GM12878 (cell line): ENCODE measurements around the gene LRRC63. TPM values are rescaled to one million over a fixed set of nuclear protein-coding genes. Genes with fewer than 3 reads are reported as not detected.
A peak's percentile ranks its signal among the peaks of the same experiment; 100 is the strongest.

ENCODE experiments used
- ATAC-seq: fragments of 200-7000 bp; cut with Tn5 transposase; 3 replicates; pipeline ENCODE4 v1.9.1; 2020; ENCODE audit warnings: mild to moderate bottlenecking, moderate library complexity
- BruUV-seq: library from RNA; stranded (reverse); fragments of 400-500 nt; replicated peaks from 2 replicates; lab custom pipeline; 2021; lab: Mats Ljungman, UMichigan
- CTCF ChIA-PET: fragments of 300-600 bp; sonication (Branson Sonifier 250); formaldehyde crosslinking; extraction: SDS; loops from one replicate; lab custom pipeline; 2021; ENCODE audit warnings: inconsistent platforms; lab: Yijun Ruan, JAX
- POLR2A ChIA-PET: fragments of 350-600 bp; formaldehyde crosslinking; extraction: SDS; loops from one replicate; lab custom pipeline; 2021; ENCODE audit warnings: inconsistent platforms; lab: Charles Lee
- RAD21 ChIA-PET: fragments of 300-600 bp; sonication (Branson Sonifier 250); formaldehyde crosslinking; loops from one replicate; lab custom pipeline; 2023; ENCODE audit warnings: antibody characterized with exemption; ENCODE audit not compliant: unreplicated experiment; lab: Charles Lee
- SMC1A ChIA-PET: fragments of 300-600 bp; sonication (Branson Sonifier 250); formaldehyde crosslinking; loops from one replicate; lab custom pipeline; 2023; ENCODE audit not compliant: unreplicated experiment, uncharacterized antibody; lab: Charles Lee
- DNase-seq: peaks from one replicate; pipeline ENCODE4 v3.0.0-alpha.2; 2011; ENCODE audit warnings: low read depth, low spot score
- FAIRE-seq: peaks from 3 replicates; lab custom pipeline; 2011; peaks lifted over from hg19 to GRCh38; lab: Jason Lieb, UNC
- H2AFZ ChIP-seq: 2 replicates; pipeline ENCODE4 v1.6.0; 2011; ENCODE audit warnings: low read depth, low read length, control low read depth; ENCODE audit not compliant: control insufficient read depth
- H3K27ac ChIP-seq: 2 replicates; pipeline ENCODE4 v1.5.1; 2011; ENCODE audit warnings: control low read depth; ENCODE audit not compliant: control insufficient read depth, insufficient read depth
- H3K27me3 ChIP-seq, 2 experiments: replicated peaks in 1 of 2; 2 replicates each; pipeline versions ENCODE4 v1.6.0 to v1.6.1; 2011; ENCODE audit warnings: low read length in 1 of 2; ENCODE audit not compliant: control insufficient read depth in 2 of 2, insufficient read depth in 2 of 2
- H3K36me3 ChIP-seq, 2 experiments: 2 replicates each; pipeline ENCODE4 v1.5.1; 2011; ENCODE audit warnings: low read length in 1 of 2; ENCODE audit not compliant: control insufficient read depth in 2 of 2, insufficient read depth in 2 of 2
- H3K4me1 ChIP-seq: 2 replicates; pipeline ENCODE4 v1.6.1; 2011; ENCODE audit warnings: mild to moderate bottlenecking, low read length, moderate library complexity, mixed read lengths; ENCODE audit not compliant: control insufficient read depth, insufficient read depth
- H3K4me2 ChIP-seq: 2 replicates; pipeline ENCODE4 v1.6.0; 2011; ENCODE audit warnings: control low read depth; ENCODE audit not compliant: control insufficient read depth, insufficient read depth
- H3K4me3 ChIP-seq: fragments of 200-600 bp; sonication (generic); 2 replicates; pipeline ENCODE4 v1.5.1; 2016
- H3K79me2 ChIP-seq: 2 replicates; pipeline ENCODE4 v1.6.0; 2011; ENCODE audit warnings: low read length; ENCODE audit not compliant: control insufficient read depth, insufficient read depth
- H3K9ac ChIP-seq: 2 replicates; pipeline ENCODE4 v1.8.0; 2011; ENCODE audit warnings: low read length, control low read depth, mixed read lengths; ENCODE audit not compliant: control insufficient read depth, insufficient read depth
- H3K9me3 ChIP-seq: replicated peaks from 3 replicates; pipeline ENCODE4 v1.5.1; 2011; ENCODE audit warnings: mild to moderate bottlenecking, low read length; ENCODE audit not compliant: control insufficient read depth, insufficient read depth
- H4K20me1 ChIP-seq: 2 replicates; pipeline ENCODE4 v1.6.0; 2011; ENCODE audit not compliant: control insufficient read depth, insufficient read depth
- ASH2L ChIP-seq: fragments of 300-600, 200-600 bp; sonication (generic); IDR thresholded peaks from 2 replicates; pipeline ENCODE4 v1.6.1; 2017; ENCODE audit warnings: low read depth, mild to moderate bottlenecking, borderline replicate concordance
- CBFB ChIP-seq: IDR thresholded peaks from 2 replicates; pipeline ENCODE4 v1.6.1; 2016; ENCODE audit warnings: antibody characterized with exemption, low read depth
- CREM ChIP-seq: IDR thresholded peaks from 2 replicates; pipeline ENCODE4 v1.6.1; 2014; ENCODE audit warnings: antibody characterized with exemption, low read depth
- HDAC2 ChIP-seq: fragments of 200-600 bp; sonication (generic); IDR thresholded peaks from 2 replicates; pipeline ENCODE4 v1.6.1; 2017
- LARP7 ChIP-seq: fragments of 450-650 bp; IDR thresholded peaks from 2 replicates; pipeline ENCODE4 v1.6.1; 2017; ENCODE audit warnings: mild to moderate bottlenecking
- MXI1 ChIP-seq: fragments of 150-350 bp; IDR thresholded peaks from 2 replicates; pipeline ENCODE4 v1.6.1; 2011; ENCODE audit warnings: low read depth, mild to moderate bottlenecking, inconsistent platforms, low read length, improper control_type of control experiment
- POLR2A ChIP-seq: IDR thresholded peaks from 2 replicates; pipeline ENCODE4 v1.6.1; 2011; ENCODE audit warnings: low read depth, mild to moderate bottlenecking, low read length
- POLR2AphosphoS5 ChIP-seq: IDR thresholded peaks from 2 replicates; pipeline ENCODE4 v1.6.1; 2011; ENCODE audit warnings: mild to moderate bottlenecking, low read length, inconsistent platforms
- POU2F2 ChIP-seq: IDR thresholded peaks from 3 replicates; pipeline ENCODE4 v1.6.1; 2011; ENCODE audit warnings: low read depth, mild to moderate bottlenecking, low read length, borderline replicate concordance
- YY1 ChIP-seq: IDR thresholded peaks from 2 replicates; pipeline ENCODE4 v1.6.1; 2011; ENCODE audit warnings: low read depth, mild to moderate bottlenecking, low read length
- WGBS: methylation state at CpG from one replicate; pipeline ENCODE4 v1.1.6; 2016; ENCODE audit warnings: low lambda C conversion rate; ENCODE audit not compliant: insufficient replicate concordance, insufficient coverage; ENCODE audit errors: missing lambda C conversion rate; 5-methylcytosine and 5-hydroxymethylcytosine counted together
- in situ Hi-C: fragments of 300-500 bp; cut with MboI; formaldehyde crosslinking; loops from 9 replicates; pipeline ENCODE4 v1.14.3; 2018; ENCODE audit warnings: mixed read lengths
- intact Hi-C: fragments of 100-400 bp; cut with micrococcal nuclease; formaldehyde crosslinking; loops from one replicate; pipeline ENCODE4 v1.14.2; 2022; ENCODE audit not compliant: unreplicated experiment
- polyA plus RNA-seq, 11 experiments: library from polyadenylated mRNA; depleted of rRNA in 4 of 11; unstranded in 6 of 11; stranded (reverse) in 5 of 11; fragments of >200 nt; fragmentation: Nextera tagmentation in 4 of 11; fragmentation: Illumina TruSeq in 1 of 11; extraction: Ambion mirVana in 4 of 11; extraction: Trizol in 1 of 11; gene quantifications; 1 replicate in 1 of 11; 2 replicates in 10 of 11; pipeline versions ENCODE4 v1.2.1 to v1.2.3, GENCODE V29; 2011 to 2016; ENCODE audit warnings: inconsistent platforms in 2 of 11, missing spikeins in 2 of 11, low read depth in 1 of 11
- total RNA-seq, 4 experiments: library from RNA; depleted of rRNA in 3 of 4; stranded (reverse); fragments of >200 nt in 3 of 4; fragmentation: Illumina TruSeq in 1 of 4; extraction: Trizol in 1 of 4; gene quantifications; 2 replicates each; pipeline versions ENCODE4 v1.2.1 to v1.2.3, GENCODE V29; 2013 to 2021
- TF ChIP-seq, protein P1 (sequence below): IDR thresholded peaks from 2 replicates; pipeline ENCODE4 v1.6.1; 2011; ENCODE audit warnings: low read depth, mild to moderate bottlenecking, low read length, moderate library complexity, borderline replicate concordance; ENCODE audit errors: extremely low read depth
- TF ChIP-seq, protein P2 (sequence below): IDR thresholded peaks from 2 replicates; pipeline ENCODE4 v1.6.1; 2011; ENCODE audit warnings: mild to moderate bottlenecking, low read depth, low read length, moderate library complexity; ENCODE audit not compliant: insufficient replicate concordance
- TF ChIP-seq, protein P3 (sequence below): fragments of 150-350 bp; IDR thresholded peaks from 2 replicates; pipeline ENCODE4 v1.6.1; 2016; ENCODE audit warnings: low read depth, low read length

LRRC63 gene
- total and polyA plus RNA-seq, 10 of the 15 experiments (the other 5 are each of a cell fraction or from before 2014, with no cell fraction given): 0.34 to 0.98 (median 0.76) TPM; not detected in 1

DNA sequence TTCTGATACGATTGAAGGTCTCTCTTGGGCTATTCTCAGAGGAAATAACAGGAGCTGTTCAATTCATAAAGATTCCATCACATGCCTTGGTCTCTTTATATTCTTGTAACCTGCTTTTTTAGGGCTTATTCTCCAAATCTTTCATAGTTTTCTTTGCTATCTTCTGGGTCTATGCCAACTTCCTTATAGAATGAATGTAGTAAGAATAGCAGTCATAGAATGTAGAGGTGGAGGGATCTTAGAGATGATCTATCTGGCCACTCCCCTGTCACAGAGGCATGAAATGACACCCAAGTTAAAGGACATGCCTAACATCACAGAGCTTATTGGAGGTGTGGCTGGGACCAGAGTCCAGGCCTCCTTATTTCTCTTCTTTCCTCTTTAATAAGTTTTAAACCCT is 42.9 kb upstream of the LRRC63 start (continued):
- TF ChIP-seq MXI1: peak; percentile 28; the same call in 1 of the 2 replicates
- TF ChIP-seq, protein P1, sequence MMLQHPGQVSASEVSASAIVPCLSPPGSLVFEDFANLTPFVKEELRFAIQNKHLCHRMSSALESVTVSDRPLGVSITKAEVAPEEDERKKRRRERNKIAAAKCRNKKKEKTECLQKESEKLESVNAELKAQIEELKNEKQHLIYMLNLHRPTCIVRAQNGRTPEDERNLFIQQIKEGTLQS: no peak
- no peak for TF ChIP-seq CREM
- TF ChIP-seq POU2F2: no peak
- TF ChIP-seq CBFB: 0 out of 2 replicates have a peak, but pooled peaks have one; percentile 8
- TF ChIP-seq, protein P2, sequence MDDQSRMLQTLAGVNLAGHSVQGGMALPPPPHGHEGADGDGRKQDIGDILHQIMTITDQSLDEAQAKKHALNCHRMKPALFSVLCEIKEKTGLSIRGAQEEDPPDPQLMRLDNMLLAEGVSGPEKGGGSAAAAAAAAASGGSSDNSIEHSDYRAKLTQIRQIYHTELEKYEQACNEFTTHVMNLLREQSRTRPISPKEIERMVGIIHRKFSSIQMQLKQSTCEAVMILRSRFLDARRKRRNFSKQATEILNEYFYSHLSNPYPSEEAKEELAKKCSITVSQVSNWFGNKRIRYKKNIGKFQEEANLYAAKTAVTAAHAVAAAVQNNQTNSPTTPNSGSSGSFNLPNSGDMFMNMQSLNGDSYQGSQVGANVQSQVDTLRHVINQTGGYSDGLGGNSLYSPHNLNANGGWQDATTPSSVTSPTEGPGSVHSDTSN: no peak
- TF ChIP-seq HDAC2: no peak
- no peak for TF ChIP-seq ASH2L
- TF ChIP-seq LARP7: no peak

DNA sequence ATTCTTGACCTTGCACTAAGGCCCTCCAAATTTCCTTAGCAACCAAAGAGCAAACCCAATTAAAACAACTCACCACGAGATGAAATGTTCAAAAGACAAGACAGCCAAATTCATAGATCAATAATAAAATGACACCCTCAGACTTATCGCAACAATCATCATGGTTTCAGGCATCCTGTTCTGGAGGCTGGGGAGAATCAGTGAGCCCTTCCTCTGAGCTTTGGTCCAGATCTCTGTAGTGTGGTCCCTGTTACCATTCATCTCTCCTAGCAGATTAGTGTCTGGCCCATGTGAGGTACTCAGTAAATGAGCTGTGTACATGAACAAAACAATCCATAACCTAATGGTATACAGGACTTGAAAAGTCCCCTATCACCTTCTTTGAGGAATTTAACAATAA is 42.0 kb upstream of the LRRC63 start:
- Histone ChIP-seq H3K36me3 (peaks cover 12 to 33% of the 10 kb centered on the region in 2 experiments), H2AFZ (no peak overlapping the region), H3K4me1 (peaks cover 57% of the 10 kb centered on the region), H3K9me3 (no peaks in the 10 kb centered on the region), H3K27ac (peak overlapping the region; percentile 71), H3K4me2 (peak overlapping the region; percentile 99), H3K27me3 (no peaks in the 10 kb centered on the region), H4K20me1 (peaks cover 25% of the 10 kb centered on the region), H3K79me2 (peaks cover 100% of the 10 kb centered on the region), H3K9ac (no peak overlapping the region), H3K4me3 (peak overlapping the region; percentile 72; the same call in 1 of the 2 replicates)
- TF ChIP-seq POLR2A (0 out of 2 replicates have a peak, but pooled peaks have one; percentile 13), POLR2AphosphoS5 (0 out of 2 replicates have a peak, but pooled peaks have one; percentile 26), YY1 (no peak)
- TF ChIP-seq, protein P3, sequence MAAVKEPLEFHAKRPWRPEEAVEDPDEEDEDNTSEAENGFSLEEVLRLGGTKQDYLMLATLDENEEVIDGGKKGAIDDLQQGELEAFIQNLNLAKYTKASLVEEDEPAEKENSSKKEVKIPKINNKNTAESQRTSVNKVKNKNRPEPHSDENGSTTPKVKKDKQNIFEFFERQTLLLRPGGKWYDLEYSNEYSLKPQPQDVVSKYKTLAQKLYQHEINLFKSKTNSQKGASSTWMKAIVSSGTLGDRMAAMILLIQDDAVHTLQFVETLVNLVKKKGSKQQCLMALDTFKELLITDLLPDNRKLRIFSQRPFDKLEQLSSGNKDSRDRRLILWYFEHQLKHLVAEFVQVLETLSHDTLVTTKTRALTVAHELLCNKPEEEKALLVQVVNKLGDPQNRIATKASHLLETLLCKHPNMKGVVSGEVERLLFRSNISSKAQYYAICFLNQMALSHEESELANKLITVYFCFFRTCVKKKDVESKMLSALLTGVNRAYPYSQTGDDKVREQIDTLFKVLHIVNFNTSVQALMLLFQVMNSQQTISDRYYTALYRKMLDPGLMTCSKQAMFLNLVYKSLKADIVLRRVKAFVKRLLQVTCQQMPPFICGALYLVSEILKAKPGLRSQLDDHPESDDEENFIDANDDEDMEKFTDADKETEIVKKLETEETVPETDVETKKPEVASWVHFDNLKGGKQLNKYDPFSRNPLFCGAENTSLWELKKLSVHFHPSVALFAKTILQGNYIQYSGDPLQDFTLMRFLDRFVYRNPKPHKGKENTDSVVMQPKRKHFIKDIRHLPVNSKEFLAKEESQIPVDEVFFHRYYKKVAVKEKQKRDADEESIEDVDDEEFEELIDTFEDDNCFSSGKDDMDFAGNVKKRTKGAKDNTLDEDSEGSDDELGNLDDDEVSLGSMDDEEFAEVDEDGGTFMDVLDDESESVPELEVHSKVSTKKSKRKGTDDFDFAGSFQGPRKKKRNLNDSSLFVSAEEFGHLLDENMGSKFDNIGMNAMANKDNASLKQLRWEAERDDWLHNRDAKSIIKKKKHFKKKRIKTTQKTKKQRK: no peak
- ATAC-seq: no peak
- 2% methylated on average over 2 of the region's 2 CpGs for WGBS
- no peak for DNase-seq
- RAD21 ChIA-PET: interaction anchor here (9.7 kb wide), 1 partner anchor 9 kb away, joined by 184 read pairs; the partner anchor contains the start of gene LCP1
- in situ Hi-C loops: loop anchor here (10.0 kb wide), 2 partner anchors 385 to 465 kb away; partner anchors contain the start of genes CBY2 and LRCH1
- CTCF ChIA-PET: interaction anchor here (0.7 to 17.1 kb wide), 4 partner anchors 10 to 152 kb away, joined by 4 to 172 read pairs (median 16); partner anchors contain the start of gene LCP1
- no peak for FAIRE-seq
- BruUV-seq: no TSS peak
- SMC1A ChIA-PET: interaction anchor here (1.9 to 16.5 kb wide), 3 partner anchors 5 to 44 kb away, joined by 4 to 295 read pairs (median 295); partner anchors contain the start of gene LCP1
- intact Hi-C loops: loop anchor here (5.0 to 10.0 kb wide), 2 partner anchors 405 to 752 kb away; partner anchors contain the start of gene SLC25A30
- POLR2A ChIA-PET: interaction anchor here (5.1 kb wide), 1 partner anchor 11 kb away, joined by 52 read pairs; the partner anchor contains the start of gene LCP1
